ENCODE results near the gene WDR64. TPM values are rescaled to one million over a fixed set of nuclear protein-coding genes. Genes with fewer than 3 reads are reported as not detected.
"Not testable (repeated sequence)": the region's sequence is repeated elsewhere in the genome, so short reads cannot be mapped to it uniquely, and the experiment has no call there.

WDR64 gene
- total and polyA plus RNA-seq, 4 experiments from 2014 or later, result 0.16 TPM; not detected in 3

- no peaks in the 10 kb centered on the region for H3K4me1 Mint-ChIP-seq
- no peak overlapping the region for H3K27ac ChIP-seq (ENCODE audit: low read depth, low read length)
- no peak overlapping the region for H3K27ac Mint-ChIP-seq
- DNase-seq, result no peak
- no peaks in the 10 kb centered on the region for H3K4me1 ChIP-seq (ENCODE audit: insufficient read depth, low read length)
- POLR2A ChIA-PET (ENCODE audit: partially characterized antibody), result no interaction called here
- peaks cover 0 to 3% (median 0%) of the 10 kb centered on the region in 8 donors for H3K9me3 Mint-ChIP-seq
- H3K4me3 ChIP-seq (ENCODE audit: low read length in 2 of 2), result no peak overlapping the region
- H3K27me3 Mint-ChIP-seq, result peaks cover 4 to 16% of the 10 kb centered on the region in 2 donors
- no peaks in the 10 kb centered on the region for H3K27me3 ChIP-seq (ENCODE audit: insufficient read depth, low read length)
- H3K36me3 Mint-ChIP-seq, result no peaks in the 10 kb centered on the region
- H3K9me3 ChIP-seq (ENCODE audit: control insufficient read depth in 1 of 2, low read length in 2 of 2), result no peaks in the 10 kb centered on the region
- intact Hi-C loops (cut with micrococcal nuclease), result loop anchor here (5.0 kb wide), 1 partner anchor 103 kb away; no protein-coding TSS in a partner anchor
- CTCF ChIA-PET (ENCODE audit: partially characterized antibody), result interaction anchor here (1.4 kb wide), 1 partner anchor 12 kb away, joined by 3 read pairs; no protein-coding TSS in a partner anchor
- H3K4me3 Mint-ChIP-seq, result no peak overlapping the region
- H3K36me3 ChIP-seq (ENCODE audit: insufficient read depth, low read length), result no peaks in the 10 kb centered on the region
These were observed 2.6 kb downstream of the WDR64 start for GRCh38 chr1:241654641-241655040.

GRCh38 chr1:241658081-241658793 is 6.2 kb downstream of the WDR64 start:
- Mint-ChIP-seq H3K4me3 (no peak overlapping the region), H3K4me1 (no peaks in the 10 kb centered on the region), H3K9me3 (peaks cover 0 to 3% (median 0%) of the 10 kb centered on the region in 8 donors), H3K27me3 (peaks cover 8 to 11% of the 10 kb centered on the region in 2 donors), H3K36me3 (no peaks in the 10 kb centered on the region), H3K27ac (no peak overlapping the region)
- H3K4me1 ChIP-seq (ENCODE audit: insufficient read depth, low read length), result no peaks in the 10 kb centered on the region
- CTCF ChIA-PET (ENCODE audit: partially characterized antibody), result no interaction called here
- no peak overlapping the region for H3K27ac ChIP-seq (ENCODE audit: low read depth, low read length)
- peaks cover 2% of the 10 kb centered on the region for H3K27me3 ChIP-seq (ENCODE audit: insufficient read depth, low read length)
- POLR2A ChIA-PET (ENCODE audit: partially characterized antibody), result no interaction called here
- intact Hi-C loops (cut with micrococcal nuclease), result no loop called here
- DNase-seq, result no peak
- H3K9me3 ChIP-seq (ENCODE audit: control insufficient read depth in 1 of 2, low read length in 2 of 2), result no peaks in the 10 kb centered on the region
- H3K36me3 ChIP-seq (ENCODE audit: insufficient read depth, low read length), result no peaks in the 10 kb centered on the region
- H3K4me3 ChIP-seq (ENCODE audit: low read length in 2 of 2), result no peak overlapping the region

- H3K27me3 ChIP-seq (ENCODE audit: insufficient read depth, low read length); POLR2A ChIA-PET (ENCODE audit: partially characterized antibody); H3K9me3 ChIP-seq (ENCODE audit: control insufficient read depth in 1 of 2, low read length in 2 of 2); H3K9me3 Mint-ChIP-seq; H3K27ac ChIP-seq (ENCODE audit: low read depth, low read length); CTCF ChIA-PET (ENCODE audit: partially characterized antibody); H3K4me3 Mint-ChIP-seq; H3K27ac Mint-ChIP-seq; H3K4me3 ChIP-seq (ENCODE audit: low read length in 2 of 2); H3K4me1 Mint-ChIP-seq; H3K36me3 ChIP-seq (ENCODE audit: insufficient read depth, low read length); H3K4me1 ChIP-seq (ENCODE audit: insufficient read depth, low read length); intact Hi-C loops (cut with micrococcal nuclease); H3K36me3 Mint-ChIP-seq; DNase-seq: not testable (repeated sequence)
- H3K27me3 Mint-ChIP-seq, result peaks cover 10 to 11% of the 10 kb centered on the region in 2 donors
These were observed 6.9 kb downstream of the WDR64 start for GRCh38 chr1:241659016-241659415.

- H3K36me3 ChIP-seq (ENCODE audit: insufficient read depth, low read length), result no peaks in the 10 kb centered on the region
- Mint-ChIP-seq H3K4me3 (no peak overlapping the region), H3K27me3 (peaks cover 8 to 9% of the 10 kb centered on the region in 2 donors), H3K36me3 (no peaks in the 10 kb centered on the region), H3K27ac (no peak overlapping the region), H3K4me1 (no peaks in the 10 kb centered on the region), H3K9me3 (peaks cover 0 to 3% (median 0%) of the 10 kb centered on the region in 8 donors)
- DNase-seq, result no peak
- no peak overlapping the region for H3K27ac ChIP-seq (ENCODE audit: low read depth, low read length)
- CTCF ChIA-PET (ENCODE audit: partially characterized antibody), result no interaction called here
- no peaks in the 10 kb centered on the region for H3K9me3 ChIP-seq (ENCODE audit: control insufficient read depth in 1 of 2, low read length in 2 of 2)
- intact Hi-C loops (cut with micrococcal nuclease), result no loop called here
- peaks cover 4% of the 10 kb centered on the region for H3K27me3 ChIP-seq (ENCODE audit: insufficient read depth, low read length)
- POLR2A ChIA-PET (ENCODE audit: partially characterized antibody), result no interaction called here
- no peaks in the 10 kb centered on the region for H3K4me1 ChIP-seq (ENCODE audit: insufficient read depth, low read length)
- H3K4me3 ChIP-seq (ENCODE audit: low read length in 2 of 2), result no peak overlapping the region
These were observed 8.4 kb downstream of the WDR64 start for GRCh38 chr1:241660424-241660972.

GRCh38 chr1:241666419-241666818 is 14.3 kb downstream of the WDR64 start:
- CTCF ChIA-PET (ENCODE audit: partially characterized antibody), result no interaction called here
- H3K4me1 Mint-ChIP-seq, result no peaks in the 10 kb centered on the region
- Histone ChIP-seq H3K27ac (ENCODE audit: low read depth, low read length) (no peak overlapping the region), H3K4me1 (ENCODE audit: insufficient read depth, low read length) (no peaks in the 10 kb centered on the region), H3K36me3 (ENCODE audit: insufficient read depth, low read length) (no peaks in the 10 kb centered on the region), H3K9me3 (ENCODE audit: control insufficient read depth in 1 of 2, low read length in 2 of 2) (no peaks in the 10 kb centered on the region), H3K27me3 (ENCODE audit: insufficient read depth, low read length) (peaks cover 4% of the 10 kb centered on the region), H3K4me3 (ENCODE audit: low read length in 2 of 2) (no peak overlapping the region)
- no peaks in the 10 kb centered on the region for H3K36me3 Mint-ChIP-seq
- DNase-seq, result no peak
- no peak overlapping the region for H3K27ac Mint-ChIP-seq
- intact Hi-C loops (cut with micrococcal nuclease), result no loop called here
- H3K27me3 Mint-ChIP-seq, result peaks cover 2 to 5% of the 10 kb centered on the region in 2 donors
- no peak overlapping the region for H3K4me3 Mint-ChIP-seq
- POLR2A ChIA-PET (ENCODE audit: partially characterized antibody), result no interaction called here
- no peaks in the 10 kb centered on the region for H3K9me3 Mint-ChIP-seq

GRCh38 chr1:241672301-241672700 is 20.2 kb downstream of the WDR64 start:
- no peaks in the 10 kb centered on the region for H3K27me3 ChIP-seq (ENCODE audit: insufficient read depth, low read length)
- Mint-ChIP-seq H3K4me3 (peak overlapping the region in 1 of 8 donors; percentile 32), H3K27me3 (peaks cover 2 to 6% of the 10 kb centered on the region in 2 donors), H3K9me3 (no peaks in the 10 kb centered on the region), H3K36me3 (no peaks in the 10 kb centered on the region), H3K4me1 (peaks cover 4 to 11% (median 6%) of the 10 kb centered on the region in 4 donors), H3K27ac (peak overlapping the region in 1 of 7 donors; percentile 70)
- ChIA-PET CTCF (ENCODE audit: partially characterized antibody) (no interaction called here), POLR2A (ENCODE audit: partially characterized antibody) (no interaction called here)
- H3K4me1 ChIP-seq (ENCODE audit: insufficient read depth, low read length), result peaks cover 7% of the 10 kb centered on the region
- no peak overlapping the region for H3K27ac ChIP-seq (ENCODE audit: low read depth, low read length)
- no peaks in the 10 kb centered on the region for H3K36me3 ChIP-seq (ENCODE audit: insufficient read depth, low read length)
- no peak for DNase-seq
- no peaks in the 10 kb centered on the region for H3K9me3 ChIP-seq (ENCODE audit: control insufficient read depth in 1 of 2, low read length in 2 of 2)
- intact Hi-C loops (cut with micrococcal nuclease), result no loop called here
- H3K4me3 ChIP-seq (ENCODE audit: low read length in 2 of 2), result no peak overlapping the region

- no peaks in the 10 kb centered on the region for H3K36me3 ChIP-seq (ENCODE audit: insufficient read depth, low read length)
- POLR2A ChIA-PET (ENCODE audit: partially characterized antibody), result no interaction called here
- H3K4me1 Mint-ChIP-seq, result peaks cover 12 to 19% (median 15%) of the 10 kb centered on the region in 4 donors
- peaks cover 0 to 4% of the 10 kb centered on the region in 2 donors for H3K27me3 Mint-ChIP-seq
- H3K27me3 ChIP-seq (ENCODE audit: insufficient read depth, low read length), result no peaks in the 10 kb centered on the region
- no peaks in the 10 kb centered on the region for H3K36me3 Mint-ChIP-seq
- CTCF ChIA-PET (ENCODE audit: partially characterized antibody), result interaction anchor here (0.9 kb wide), 1 partner anchor 34 kb away, joined by 3 read pairs; no protein-coding TSS in a partner anchor
- H3K27ac ChIP-seq (ENCODE audit: low read depth, low read length), result no peak overlapping the region
- peaks cover 22% of the 10 kb centered on the region for H3K4me1 ChIP-seq (ENCODE audit: insufficient read depth, low read length)
- intact Hi-C loops (cut with micrococcal nuclease), result no loop called here
- H3K27ac Mint-ChIP-seq, result peak overlapping the region in 4 of 7 donors; percentile 17 to 84 (median 60)
- no peaks in the 10 kb centered on the region for H3K9me3 ChIP-seq (ENCODE audit: control insufficient read depth in 1 of 2, low read length in 2 of 2)
- no peak overlapping the region for H3K4me3 ChIP-seq (ENCODE audit: low read length in 2 of 2)
- DNase-seq, result no peak
- no peaks in the 10 kb centered on the region for H3K9me3 Mint-ChIP-seq
- no peak overlapping the region for H3K4me3 Mint-ChIP-seq
These were observed 22.8 kb downstream of the WDR64 start for GRCh38 chr1:241674805-241675384.

Measured in CD4-positive, alpha-beta memory T cell (primary cell).